Right ventricle myocardium superior (tissue), 1 donor: ENCODE results near the gene CT47C1. TPM values are rescaled to one million over a fixed set of nuclear protein-coding genes. Genes with fewer than 3 reads are reported as not detected.
A peak's percentile ranks its signal among the peaks of the same experiment; 100 is the strongest.

Experiments used
- ATAC-seq: fragments of 200-7000 bp; cut with Tn5 transposase; one replicate; pipeline ENCODE4 v1.9.1; 2020; ENCODE audit warnings: mild to moderate bottlenecking; ENCODE audit not compliant: poor library complexity
- DNase-seq: peaks from one replicate; pipeline ENCODE4 v3.0.0-alpha.2; 2020
- intact Hi-C: fragments of 100-400 bp; cut with DNase I; formaldehyde crosslinking; loops from one replicate; pipeline ENCODE4 v1.11.2; 2022
- total RNA-seq: library from RNA; stranded (reverse); fragmentation: NEBNext Ultra II Directional; extraction: Animal tissue kit (Norgen Biotek cat#: 25700); gene quantifications from one replicate; pipeline ENCODE4 v1.2.1, GENCODE V29; 2021
- donor health status: DM: no; HTN: yes; CAD: no; lungs with severe emphysema.

Gene CT47C1
- total RNA-seq, 1 donor from 2014 or later, result not detected

- intact Hi-C loops, result loop anchor here (5.0 to 10.0 kb wide), 2 partner anchors 65 to 222 kb away; no protein-coding TSS in a partner anchor
- no peak for DNase-seq
- ATAC-seq, result no peak
Measured at GRCh38 chrX:119069762-119070161, 3.0 kb upstream of the CT47C1 start.

DNA sequence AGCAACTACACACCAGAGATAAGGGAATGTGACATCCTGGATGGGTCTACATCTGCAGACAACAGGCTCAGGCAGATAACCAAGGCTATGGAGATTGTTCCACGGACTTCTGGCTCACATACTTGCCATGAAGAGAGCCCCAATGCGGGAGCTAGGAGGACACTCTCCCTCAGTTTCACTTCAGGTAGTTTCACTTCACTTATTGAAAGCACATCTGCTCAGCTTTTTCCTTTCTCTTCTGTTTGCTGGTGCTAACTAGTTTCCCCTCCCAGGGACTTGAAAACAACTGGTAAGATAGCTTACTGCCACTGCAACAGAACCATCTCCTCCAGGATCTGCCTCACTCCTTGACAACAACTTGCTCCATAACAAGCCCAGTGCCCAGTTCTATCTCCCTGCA lies 1.4 kb upstream of the CT47C1 start:
- intact Hi-C loops, result no loop called here
- DNase-seq, result no peak
- ATAC-seq, result no peak

GRCh38 chrX:119073200-119073905 lies 560 bp downstream of the CT47C1 start:
- intact Hi-C loops, result no loop called here
- DNase-seq, result no peak
- ATAC-seq, result no peak

DNA sequence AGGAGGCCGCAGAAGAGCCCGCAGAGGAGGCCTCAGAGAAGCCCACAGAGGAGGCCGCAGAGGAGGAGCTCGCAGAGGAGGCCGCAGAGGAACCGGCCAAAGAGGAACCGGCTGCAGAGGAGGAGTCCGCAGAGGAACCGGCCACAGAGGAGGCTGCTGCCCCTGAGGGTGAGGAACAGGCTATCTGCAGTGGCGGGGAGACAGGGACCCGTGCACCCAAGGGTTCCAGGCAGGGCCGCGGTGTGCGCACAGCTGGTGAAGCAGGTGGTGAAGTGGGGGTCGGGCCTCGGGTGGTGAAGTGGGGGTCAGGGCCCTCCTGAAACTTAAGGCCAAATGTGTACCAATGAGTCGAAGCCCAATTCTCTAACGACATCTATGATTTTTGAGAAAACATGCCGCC lies 1.1 kb downstream of the CT47C1 start:
- DNase-seq (no peak), ATAC-seq (no peak)
- intact Hi-C loops, result no loop called here

GRCh38 chrX:119075270-119076025 lies 2.7 kb downstream of the CT47C1 start:
- intact Hi-C loops, result no loop called here
- DNase-seq (no peak), ATAC-seq (no peak)

DNA sequence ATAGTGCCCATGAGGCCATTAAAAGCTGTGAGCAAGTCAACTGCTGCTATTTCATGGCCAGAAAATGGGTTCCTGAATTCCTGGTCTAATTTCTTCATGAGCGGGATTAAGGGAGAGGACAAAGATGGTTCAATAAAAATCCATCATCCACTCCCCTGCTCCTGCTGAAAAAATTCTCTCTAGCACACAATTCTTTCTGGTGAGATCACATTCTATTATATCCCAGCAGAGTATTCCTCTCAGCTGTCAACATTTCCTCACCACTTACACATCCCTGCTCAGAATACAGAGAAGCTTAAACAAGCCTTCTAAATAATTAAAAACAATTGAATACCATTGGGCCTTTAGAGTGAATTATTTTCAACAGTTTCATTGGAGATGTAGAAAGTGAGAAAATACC lies 9.5 kb downstream of the CT47C1 start:
- no peak for DNase-seq
- intact Hi-C loops, result no loop called here

GRCh38 chrX:119084766-119085165 lies 12.0 kb downstream of the CT47C1 start:
- no peak for ATAC-seq
- intact Hi-C loops, result no loop called here
- DNase-seq, result no peak

More for the DNA sequence above, 9.5 kb downstream of the CT47C1 start:
- no peak for ATAC-seq

DNA sequence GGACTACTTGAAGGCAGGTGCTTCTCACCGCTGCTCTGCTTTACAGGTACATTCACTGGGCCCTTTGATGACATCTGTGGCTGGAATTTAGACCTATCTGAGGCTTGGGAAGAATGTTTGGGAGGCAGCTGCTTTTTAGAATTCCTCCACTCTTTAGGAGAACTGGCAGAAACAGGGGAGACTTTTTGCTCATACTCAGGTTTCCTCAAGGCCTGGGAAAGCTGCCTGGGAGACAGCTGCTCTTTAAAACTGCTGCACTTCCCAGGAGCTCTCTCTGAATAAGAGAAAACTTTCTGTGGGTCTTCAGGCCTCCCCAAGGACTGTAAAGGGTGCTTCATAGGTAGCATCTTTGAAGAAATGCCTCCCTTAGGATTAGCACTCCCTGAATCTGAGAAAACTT lies 14.3 kb downstream of the CT47C1 start:
- DNase-seq, result no peak
- ATAC-seq, result no peak

DNA sequence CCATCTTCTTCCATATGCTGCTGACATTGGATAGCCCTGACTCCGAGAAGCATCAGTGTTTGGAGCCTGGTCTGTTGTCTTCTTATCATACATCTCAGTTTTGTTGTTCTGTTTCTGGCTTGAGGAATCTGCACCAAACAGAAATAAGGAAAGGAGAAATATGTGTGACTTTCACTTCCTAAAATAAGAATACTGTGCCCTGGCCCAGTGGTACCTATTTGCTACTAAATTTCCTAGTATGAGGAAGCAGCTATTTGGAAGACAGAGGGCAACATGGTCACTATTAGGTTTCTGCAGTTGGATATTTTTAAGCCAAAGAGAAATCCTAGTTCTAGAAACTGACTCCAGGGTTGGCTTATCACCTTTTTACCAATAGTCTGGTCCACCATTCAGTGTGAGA lies 16.8 kb downstream of the CT47C1 start:
- DNase-seq (no peak), ATAC-seq (no peak)
- intact Hi-C loops, result no loop called here

More for the DNA sequence above, 14.3 kb downstream of the CT47C1 start:
- intact Hi-C loops, result no loop called here

GRCh38 chrX:119090627-119091026 lies 17.8 kb downstream of the CT47C1 start:
- intact Hi-C loops, result no loop called here
- DNase-seq (no peak), ATAC-seq (no peak)

GRCh38 chrX:119093991-119094735 lies 21.4 kb downstream of the CT47C1 start:
- DNase-seq, result no peak
- intact Hi-C loops, result no loop called here
- no peak for ATAC-seq

- DNase-seq (no peak), ATAC-seq (no peak)
- intact Hi-C loops, result no loop called here
Measured at GRCh38 chrX:119094819-119095218, 22.0 kb downstream of the CT47C1 start.

- intact Hi-C loops, result no loop called here
- ATAC-seq (no peak), DNase-seq (no peak)
Measured at GRCh38 chrX:119095936-119096335, 23.1 kb downstream of the CT47C1 start.

DNA sequence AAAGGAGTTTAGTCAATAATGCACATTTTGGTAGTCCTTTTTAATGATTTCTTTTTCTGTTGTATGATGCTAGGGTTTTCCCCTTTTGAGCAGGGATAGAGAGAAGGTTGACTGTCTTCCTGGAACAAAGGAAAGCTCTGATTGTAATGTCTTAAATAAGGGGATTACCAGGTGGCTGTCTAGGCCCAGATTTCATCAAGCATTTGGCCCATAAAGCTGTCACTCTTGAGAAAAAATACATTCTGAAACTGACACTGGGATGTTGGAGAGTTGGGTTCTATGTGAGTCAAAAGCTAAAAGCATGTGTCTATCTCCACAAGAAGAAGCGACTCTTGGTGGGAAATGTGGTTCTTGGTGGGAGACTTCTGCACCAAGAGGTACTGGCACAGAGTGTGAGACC lies 28.4 kb downstream of the CT47C1 start:
- ATAC-seq (no peak), DNase-seq (no peak)
- intact Hi-C loops, result no loop called here

DNA sequence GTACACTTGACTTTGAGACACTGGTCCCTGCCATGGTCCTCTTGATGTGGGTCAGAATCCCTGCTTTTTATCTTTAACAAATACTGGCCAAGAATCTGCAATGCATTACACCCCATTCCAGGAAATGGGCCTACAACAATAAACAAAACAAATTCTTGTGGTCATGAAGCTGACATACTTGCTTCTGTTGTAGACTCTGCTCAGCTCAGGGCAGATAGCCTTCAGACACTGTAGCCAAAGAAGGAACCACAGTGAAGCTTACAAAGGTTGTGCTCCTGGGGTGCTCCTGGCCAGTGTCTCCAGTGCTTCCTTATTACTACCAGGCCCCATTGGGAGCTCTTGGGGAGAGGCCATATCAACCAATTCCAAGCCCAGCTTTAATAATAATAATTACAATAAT lies 33.0 kb downstream of the CT47C1 start:
- DNase-seq (no peak), ATAC-seq (no peak)
- intact Hi-C loops, result no loop called here

GRCh38 chrX:119107206-119107605 lies 34.4 kb downstream of the CT47C1 start:
- intact Hi-C loops, result no loop called here
- ATAC-seq (no peak), DNase-seq (no peak)

- DNase-seq (peak; percentile 46), ATAC-seq (peak; percentile 74)
- intact Hi-C loops, result no loop called here
Measured at GRCh38 chrX:119118780-119119395, 46.1 kb downstream of the CT47C1 start.

DNA sequence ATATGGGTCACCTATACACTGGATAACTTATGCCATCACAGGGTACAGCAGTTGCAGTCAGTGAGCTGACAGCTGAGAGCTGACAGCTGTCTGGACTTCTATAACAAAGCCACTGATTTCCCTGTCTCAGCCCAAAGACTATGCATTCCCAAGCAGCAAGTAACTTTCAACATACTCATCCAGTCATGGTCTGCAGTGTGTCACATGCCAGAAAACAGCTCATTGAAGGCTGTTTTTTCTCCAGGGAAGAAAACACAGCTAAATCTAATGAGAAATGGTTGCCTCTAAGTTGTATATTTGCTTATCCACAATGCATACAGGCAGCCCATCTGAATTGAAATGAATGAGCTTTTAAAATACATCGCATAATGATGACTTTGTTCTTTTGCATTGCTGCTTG lies 48.5 kb downstream of the CT47C1 start:
- ATAC-seq, result no peak
- no peak for DNase-seq
- intact Hi-C loops, result no loop called here
